GM21529 (cell line): Measurements from ENCODE around the gene TMEM198.

Experiments
- ATAC-seq: cut with Tn5 transposase; IDR thresholded peaks from one replicate; pipeline ENCODE4 v1.9.1; 2021; ENCODE audit not compliant: unreplicated experiment

TMEM198 gene

GRCh38 chr2:219508971-219509779, 34.7 kb upstream of the TMEM198 start:
- peak; percentile 13 for ATAC-seq

GRCh38 chr2:219509780-219510511, 33.9 kb upstream of the TMEM198 start:
- peak; percentile 75 for ATAC-seq

DNA sequence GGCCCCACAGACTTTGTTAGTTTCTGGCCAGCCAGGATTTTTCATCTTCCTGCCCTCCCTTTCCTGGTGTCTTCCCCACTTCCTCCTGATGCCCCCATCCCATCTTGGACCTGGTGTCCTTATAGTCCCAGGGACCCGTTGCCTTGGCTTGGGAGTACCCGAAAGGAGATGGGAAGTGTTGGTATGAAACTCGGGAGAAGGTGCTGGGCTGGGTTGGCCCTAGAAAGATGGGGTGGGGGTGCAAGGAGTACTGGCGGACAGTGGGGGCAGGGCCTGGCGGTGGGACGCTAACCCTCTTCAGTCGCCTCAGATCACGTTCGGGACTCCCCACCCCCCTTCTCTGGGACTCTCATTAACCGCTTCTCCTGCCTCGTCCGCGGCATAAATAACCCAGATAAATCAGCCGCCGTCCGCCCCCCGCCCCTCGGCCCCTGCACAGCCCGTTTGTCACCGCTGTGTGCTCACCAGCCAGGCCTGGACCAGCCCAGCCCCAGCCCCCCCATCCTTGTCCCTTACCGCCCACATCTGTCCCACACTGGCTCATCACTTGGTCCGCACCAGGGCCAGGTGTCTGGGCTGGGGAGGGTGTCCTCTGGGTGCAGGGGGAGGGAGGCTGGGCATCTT, 33.2 kb upstream of the TMEM198 start:
- ATAC-seq, result no peak

DNA sequence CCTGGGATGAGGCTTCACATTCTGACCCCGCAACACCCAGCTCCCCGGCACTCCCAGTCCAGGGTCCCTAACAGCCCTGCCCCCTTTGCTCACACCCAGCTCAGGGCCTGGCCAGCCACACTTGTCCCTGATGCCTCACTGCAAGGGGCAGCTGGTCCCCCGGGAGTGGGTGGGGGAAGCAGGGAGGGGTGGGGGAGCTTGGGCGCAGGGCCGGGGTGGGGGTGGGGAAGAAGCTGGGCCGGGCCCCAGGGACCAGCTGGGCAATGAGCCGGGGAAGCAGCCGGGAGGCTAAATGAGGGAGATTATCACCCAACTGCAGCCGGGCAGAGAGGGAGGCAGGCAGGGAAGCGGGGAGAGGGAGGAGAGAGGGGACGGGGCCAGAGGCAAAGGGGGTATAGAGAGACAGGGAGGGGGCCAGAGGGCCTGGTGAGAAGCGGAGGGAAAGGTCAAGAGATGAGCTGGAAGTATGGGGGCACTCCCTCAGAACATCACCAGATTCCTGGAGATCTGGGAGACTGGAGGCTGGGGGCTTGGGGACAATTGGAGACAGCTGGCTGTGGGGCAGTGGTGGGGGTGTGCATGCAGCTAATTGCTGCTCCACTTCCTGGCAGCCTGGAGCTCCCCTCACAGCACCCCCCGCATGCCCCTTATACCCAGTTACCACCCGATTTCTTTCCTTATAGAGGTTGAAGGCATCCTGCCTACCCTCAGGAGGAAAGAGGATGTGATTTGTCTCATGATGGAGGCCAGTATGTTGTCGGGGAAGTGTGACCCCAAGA, 32.1 kb upstream of the TMEM198 start:
- no peak for ATAC-seq

GRCh38 chr2:219512524-219513216, 31.2 kb upstream of the TMEM198 start:
- ATAC-seq, result no peak

- no peak for ATAC-seq
Observed at GRCh38 chr2:219513787-219514186, 30.0 kb upstream of the TMEM198 start.

- ATAC-seq, result no peak
Observed at GRCh38 chr2:219514196-219514761, 29.5 kb upstream of the TMEM198 start, which contains the start of gene ASIC4. TSS of gene ASIC4 (plus strand) at chr2:219514482. CDS start at chr2:219514725, 243 bp downstream.

- ATAC-seq, result no peak
Observed at GRCh38 chr2:219514836-219515235, 29.0 kb upstream of the TMEM198 start.

DNA sequence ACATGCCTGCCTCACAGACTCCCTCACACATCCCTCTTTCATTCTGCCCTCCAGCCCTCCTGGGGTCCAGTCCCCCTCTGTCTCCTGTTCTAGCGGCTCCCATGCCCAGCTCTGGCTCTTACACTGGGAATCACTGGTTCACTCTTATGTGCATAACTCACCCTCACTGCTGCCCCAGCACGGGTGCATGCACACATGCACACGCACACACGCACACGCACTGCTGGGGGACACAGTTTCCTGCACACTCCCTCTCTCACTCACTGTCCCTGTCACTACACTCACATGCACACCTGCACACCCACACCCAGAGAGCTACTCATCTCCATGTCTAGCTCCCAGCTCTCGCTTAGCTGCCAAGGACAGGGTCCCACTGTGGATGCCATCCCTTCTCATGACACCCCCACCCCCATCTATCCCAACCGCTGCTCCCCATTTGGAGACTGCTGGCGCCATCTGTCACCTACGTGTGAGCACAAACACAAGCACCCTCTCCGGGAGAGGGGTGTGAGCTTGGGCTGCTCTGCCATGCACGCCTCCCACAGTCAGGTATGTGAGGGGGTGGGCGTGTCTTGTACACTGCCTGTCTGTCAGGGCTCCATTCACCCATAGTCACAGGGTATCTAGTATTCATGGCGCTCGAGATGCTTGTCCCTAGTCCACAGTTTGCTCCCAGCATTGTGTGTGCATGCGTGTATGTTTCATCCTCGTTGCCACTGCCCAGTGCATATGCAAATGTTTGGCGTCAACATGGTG, 27.8 kb upstream of the TMEM198 start:
- ATAC-seq, result no peak

DNA sequence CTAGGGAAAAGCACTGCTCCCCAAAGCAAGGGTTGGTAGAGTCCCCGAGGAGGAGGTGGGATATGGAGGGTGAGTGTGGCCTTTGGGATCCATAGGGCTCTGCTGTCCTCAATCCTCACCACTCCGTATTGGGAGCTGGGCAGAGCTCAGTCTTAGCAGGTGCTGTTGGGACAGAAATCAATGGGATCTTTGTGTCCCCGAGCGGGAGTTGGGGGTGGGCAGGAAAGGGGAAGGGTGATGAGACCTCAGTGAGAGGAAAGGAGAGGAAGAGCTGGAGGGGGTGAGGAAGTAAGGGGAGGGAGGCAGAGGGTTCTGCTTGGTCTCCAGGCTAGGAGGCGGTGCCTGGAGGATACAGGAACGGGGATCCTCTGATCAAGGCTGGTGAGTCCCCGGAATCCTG, 26.9 kb upstream of the TMEM198 start:
- ATAC-seq, result no peak

GRCh38 chr2:219517954-219518778, 25.7 kb upstream of the TMEM198 start:
- ATAC-seq, result no peak

GRCh38 chr2:219519526-219519916, 24.3 kb upstream of the TMEM198 start:
- no peak for ATAC-seq

GRCh38 chr2:219520079-219520478, 23.7 kb upstream of the TMEM198 start:
- no peak for ATAC-seq

DNA sequence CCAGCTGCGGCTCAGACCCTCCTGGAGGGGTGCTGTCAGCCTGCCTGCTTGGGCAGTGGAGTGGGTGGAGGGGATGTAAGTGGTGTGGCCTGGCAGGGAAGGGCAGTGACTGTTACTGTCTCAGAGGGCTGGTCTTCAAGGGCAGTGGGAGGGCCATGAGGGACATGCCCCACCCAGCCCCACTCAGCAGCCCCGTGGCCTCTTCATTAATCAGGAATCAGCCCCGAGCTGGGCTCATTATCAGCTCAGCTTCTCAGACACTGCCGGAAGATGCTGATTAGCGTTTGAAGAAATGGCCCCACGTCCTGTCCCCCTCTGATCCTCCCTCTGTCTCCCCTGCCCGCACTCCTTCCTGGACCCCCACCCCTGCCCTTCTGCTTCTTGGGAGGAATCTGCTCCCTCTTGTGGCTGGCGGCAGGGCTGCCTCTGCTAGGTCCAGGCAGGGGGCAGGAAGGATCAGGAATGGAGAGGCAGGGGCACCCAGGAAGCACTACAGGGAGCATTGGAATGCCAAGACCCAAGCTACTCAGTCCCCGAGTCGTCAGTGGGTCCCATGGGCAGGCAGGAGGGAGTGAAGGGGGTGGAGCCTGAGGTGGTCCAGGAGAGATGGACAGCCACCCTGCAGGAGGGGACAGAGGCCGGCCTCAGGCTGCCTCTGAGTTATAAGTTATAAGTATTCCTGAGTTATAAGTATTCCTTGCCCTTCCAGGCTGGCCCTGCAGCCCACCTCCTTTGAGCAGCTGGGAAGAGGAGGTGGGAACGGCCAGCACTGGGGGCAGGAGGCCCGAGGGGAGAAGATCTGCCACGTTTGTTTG, 22.6 kb upstream of the TMEM198 start:
- no peak for ATAC-seq

DNA sequence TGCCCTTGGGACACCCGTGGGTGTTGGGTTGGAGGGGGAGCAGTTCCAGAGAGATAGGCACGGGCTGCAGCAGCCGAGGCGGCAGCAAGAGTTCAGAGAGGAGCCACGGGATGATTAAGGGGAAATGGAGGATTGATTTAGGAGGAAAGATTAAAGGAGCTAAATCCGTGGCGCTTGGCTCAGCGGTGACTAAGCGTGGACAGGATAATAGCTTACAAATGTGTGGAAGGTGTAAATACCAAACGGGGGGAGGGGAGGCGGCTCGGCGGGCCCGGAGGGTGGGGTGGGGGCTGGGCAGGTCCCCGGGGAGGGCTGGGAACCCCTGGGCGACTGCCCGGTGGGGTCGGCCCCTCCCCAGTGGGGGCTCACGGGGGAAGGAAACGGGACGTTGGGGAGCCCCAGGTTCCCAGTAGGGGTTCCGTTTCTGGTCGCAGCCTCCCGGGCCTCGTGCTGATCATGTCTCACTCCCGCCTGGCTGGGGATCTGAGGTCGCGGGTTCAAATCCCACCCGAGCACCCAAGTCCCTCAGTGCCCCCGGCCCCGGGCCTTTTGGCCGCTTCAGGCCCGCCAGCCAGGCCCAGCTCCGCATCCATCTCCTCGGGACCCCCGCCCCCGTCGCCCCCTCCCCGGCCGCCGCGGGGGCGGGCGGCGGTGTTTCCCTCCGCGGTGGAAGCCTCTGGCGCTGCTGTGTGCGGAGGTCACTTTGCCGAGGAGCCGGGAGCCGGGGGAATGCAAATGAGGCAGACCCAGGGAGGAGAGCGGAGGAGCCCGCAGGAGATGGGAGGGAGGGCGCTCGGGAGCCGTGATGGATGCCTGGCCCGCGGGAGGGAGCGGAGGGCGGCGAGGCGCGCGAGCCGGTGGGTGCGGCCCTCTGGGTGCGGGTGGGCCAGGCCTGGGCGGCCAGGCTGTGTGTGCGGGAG, 21.5 kb upstream of the TMEM198 start:
- no peak for ATAC-seq

DNA sequence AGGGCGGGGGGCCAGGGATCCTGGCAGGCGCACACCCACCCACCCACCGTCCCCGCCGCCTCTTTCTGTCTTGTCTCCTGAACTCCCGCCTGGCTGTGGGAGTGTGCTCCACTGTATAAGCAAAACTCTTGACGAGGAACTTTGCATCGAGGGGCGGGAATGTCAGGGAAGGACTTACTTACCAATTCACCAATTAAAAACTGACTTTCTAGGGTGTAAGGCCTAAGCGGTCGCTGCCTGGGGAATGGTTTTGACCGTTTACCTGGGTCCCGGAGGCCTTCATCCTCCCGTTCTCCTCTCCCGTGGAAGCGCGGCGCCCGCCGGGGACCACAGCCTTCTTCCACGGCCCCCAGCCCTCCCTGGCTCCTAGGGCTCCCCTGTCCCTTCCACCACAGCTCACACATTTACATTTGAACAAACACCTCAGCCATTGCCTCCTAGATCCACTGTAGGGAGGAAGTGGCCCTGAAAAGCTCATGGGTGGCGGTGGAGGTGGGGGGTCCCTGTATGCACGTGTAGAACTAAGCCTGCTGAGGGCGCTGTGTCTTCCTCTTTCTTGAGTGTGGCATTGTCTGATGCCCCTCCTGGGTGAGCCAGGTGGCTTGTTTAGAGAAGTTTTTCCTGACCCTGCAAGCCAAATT, 20.7 kb upstream of the TMEM198 start:
- ATAC-seq, result no peak
